Adrenal gland (tissue), 12 donors: ENCODE results near the gene MMAB. TPM values are rescaled to one million over a fixed set of nuclear protein-coding genes. Genes with fewer than 3 reads are reported as not detected.
"Not testable (repeated sequence)": the region's sequence is repeated elsewhere in the genome, so short reads cannot be mapped to it uniquely, and the experiment has no call there.

ENCODE experiments used
- DNase-seq, 7 donors: peaks; one replicate each; pipeline ENCODE4 v3.0.0-alpha.2; 2019 to 2020
- H3K27ac ChIP-seq, 5 donors: fragments of 200-600 bp; sonication (generic) in 4 of 5; 1 replicate in 3 of 5; 2 replicates in 2 of 5; pipeline versions ENCODE4 v1.5.1 to v1.8.0; 2016 to 2020; ENCODE audit warnings: mild to moderate bottlenecking in 1 of 5
- H3K27me3 ChIP-seq: fragments of 200-600 bp; 2 replicates; pipeline ENCODE4 v1.8.0; 2021
- H3K36me3 ChIP-seq, 2 donors: fragments of 200-600 bp; replicated peaks in 1 of 2; 1 replicate in 1 of 2; 2 replicates in 1 of 2; pipeline versions ENCODE4 v1.5.1 to v1.8.0; 2018 to 2022
- H3K4me1 ChIP-seq, 2 donors: fragments of 200-600 bp; replicated peaks in 1 of 2; 1 replicate in 1 of 2; 2 replicates in 1 of 2; pipeline versions ENCODE4 v1.5.1 to v1.8.0; 2018 to 2021
- H3K4me3 ChIP-seq, 4 donors: fragments of 200-600 bp; sonication (generic) in 3 of 4; one replicate each; pipeline ENCODE4 v1.5.1; 2016 to 2018
- H3K9me3 ChIP-seq, 3 donors: fragments of 200-600 bp; sonication (generic) in 1 of 3; replicated peaks in 1 of 3; 1 replicate in 2 of 3; 2 replicates in 1 of 3; pipeline versions ENCODE4 v1.5.1 to v1.8.0; 2016 to 2021
- POLR2A ChIP-seq, 2 donors: fragments of 450-650 bp; IDR thresholded peaks; one replicate each; pipeline ENCODE4 v1.6.1; 2017; ENCODE audit warnings: antibody characterized with exemption in 2 of 2, mild to moderate bottlenecking in 2 of 2, moderate library complexity in 1 of 2
- WGBS, 4 donors: extraction: QIAGEN DNeasy Blood & Tissue Kit in 2 of 4; methylation state at CpG; one replicate each; pipeline versions ENCODE4 v1.1.5 to v1.1.7; 2013 to 2017; 5-methylcytosine and 5-hydroxymethylcytosine counted together
- intact Hi-C, 2 donors: fragments of 100-400 bp; cut with DNase I; formaldehyde crosslinking; loops; one replicate each; pipeline versions ENCODE4 v1.14.1 to v1.15.0; 2022 to 2023
- polyA plus RNA-seq, 3 donors: library from polyadenylated mRNA; stranded (reverse); fragments of 200-250 nt in 2 of 3; fragments of 350-450 nt in 1 of 3; fragmentation: Illumina TruSeq in 1 of 3; extraction: RNeasy Lipid Tissue Mini Kit (QIAGEN cat#74804) in 1 of 3; gene quantifications; one replicate each; pipeline ENCODE4 v1.2.3, GENCODE V29; 2013 to 2014
- total RNA-seq, 9 donors: library from RNA; depleted of rRNA in 4 of 9; stranded (reverse); fragments of >200 nt in 4 of 9; fragments of 120-200 nt in 1 of 9; fragmentation: NEBNext Ultra II Directional in 1 of 9; extraction: Animal tissue kit (Norgen Biotek cat#: 25700) in 1 of 9; gene quantifications; one replicate each; pipeline versions ENCODE4 v1.1.0 to v1.2.4, GENCODE V29; 2013 to 2023
- TF ChIP-seq, protein P1 (sequence below), 6 experiments: fragments of 450-650 bp in 4 of 6; fragments of 200-600 bp in 2 of 6; sonication (generic) in 1 of 6; IDR thresholded peaks; 1 replicate in 5 of 6; 2 replicates in 1 of 6; pipeline versions ENCODE4 v1.5.1 to v1.8.0; 2016 to 2021; ENCODE audit warnings: antibody characterized with exemption in 6 of 6, mild to moderate bottlenecking in 2 of 6, moderate library complexity in 1 of 6
- donor health status: healthy with polysubstance abuse.
- donor health status: Bipolar disorder and iron deficiency.
- donor health status: DM: yes; HTN: yes; CAD: no.
- donor health status: DM: no; HTN: no; CAD: no.
- donor health status: DM: no; HTN: no; CAD: no.
- donor health status: DM: yes; HTN: yes; CAD: no.

The MMAB gene
- total and polyA plus RNA-seq, 12 donors = 52.3 to 238 (median 90.0) TPM

GRCh38 chr12:109604132-109604585, 30.9 kb upstream of the MMAB start:
- Histone ChIP-seq H3K27ac (no peak overlapping the region), H3K36me3 (no peaks in the 10 kb centered on the region), H3K4me1 (no peaks in the 10 kb centered on the region), H3K9me3 (no peaks in the 10 kb centered on the region), H3K4me3 (no peak overlapping the region), H3K27me3 (no peaks in the 10 kb centered on the region)
- 92 to 95% (median 93%) methylated on average over 3 of the region's 3 CpGs for WGBS, 4 donors
- intact Hi-C loops = no loop called here
- DNase-seq = no peak
- no peak for TF ChIP-seq POLR2A (IDR thresholded peaks at IDR 0.05)
- TF ChIP-seq, protein P1, sequence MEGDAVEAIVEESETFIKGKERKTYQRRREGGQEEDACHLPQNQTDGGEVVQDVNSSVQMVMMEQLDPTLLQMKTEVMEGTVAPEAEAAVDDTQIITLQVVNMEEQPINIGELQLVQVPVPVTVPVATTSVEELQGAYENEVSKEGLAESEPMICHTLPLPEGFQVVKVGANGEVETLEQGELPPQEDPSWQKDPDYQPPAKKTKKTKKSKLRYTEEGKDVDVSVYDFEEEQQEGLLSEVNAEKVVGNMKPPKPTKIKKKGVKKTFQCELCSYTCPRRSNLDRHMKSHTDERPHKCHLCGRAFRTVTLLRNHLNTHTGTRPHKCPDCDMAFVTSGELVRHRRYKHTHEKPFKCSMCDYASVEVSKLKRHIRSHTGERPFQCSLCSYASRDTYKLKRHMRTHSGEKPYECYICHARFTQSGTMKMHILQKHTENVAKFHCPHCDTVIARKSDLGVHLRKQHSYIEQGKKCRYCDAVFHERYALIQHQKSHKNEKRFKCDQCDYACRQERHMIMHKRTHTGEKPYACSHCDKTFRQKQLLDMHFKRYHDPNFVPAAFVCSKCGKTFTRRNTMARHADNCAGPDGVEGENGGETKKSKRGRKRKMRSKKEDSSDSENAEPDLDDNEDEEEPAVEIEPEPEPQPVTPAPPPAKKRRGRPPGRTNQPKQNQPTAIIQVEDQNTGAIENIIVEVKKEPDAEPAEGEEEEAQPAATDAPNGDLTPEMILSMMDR (IDR thresholded peaks at IDR 0.05) = no peak

- H3K36me3 ChIP-seq, intact Hi-C loops, H3K4me3 ChIP-seq, H3K27ac ChIP-seq, DNase-seq, H3K27me3 ChIP-seq, H3K9me3 ChIP-seq, H3K4me1 ChIP-seq: not testable (repeated sequence)
- 79 to 90% (median 81%) methylated on average over 5 of the region's 5 CpGs for WGBS, 4 donors
These were observed 28.8 kb upstream of the MMAB start for GRCh38 chr12:109602132-109602531.

DNA sequence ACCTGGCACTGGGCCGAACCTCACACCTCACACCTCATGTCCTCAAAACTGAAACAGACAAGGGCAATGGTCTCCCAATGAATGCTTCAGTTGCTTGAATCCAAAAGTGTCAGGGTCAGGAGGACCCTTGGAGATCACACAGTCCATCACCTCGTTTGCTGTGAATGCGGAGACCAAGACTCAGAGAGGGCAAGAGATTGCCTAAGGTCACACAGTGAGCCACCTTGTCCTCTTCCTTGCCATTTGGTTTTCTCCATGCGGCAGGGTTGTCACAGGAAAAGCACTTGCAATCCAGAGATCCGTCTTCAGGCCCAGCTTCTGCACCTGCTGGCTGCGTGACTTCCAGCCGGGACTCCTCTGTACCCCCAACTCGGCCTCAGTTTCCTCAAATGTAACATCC, 28.3 kb upstream of the MMAB start:
- H3K4me3 ChIP-seq = no peak overlapping the region
- no peak for DNase-seq
- H3K4me1 ChIP-seq = peaks cover 0 to 5% of the 10 kb centered on the region in 2 donors
- intact Hi-C loops = no loop called here
- no peak overlapping the region for H3K27ac ChIP-seq
- H3K9me3 ChIP-seq = no peaks in the 10 kb centered on the region
- H3K36me3 ChIP-seq = no peaks in the 10 kb centered on the region
- TF ChIP-seq, protein P1 (IDR thresholded peaks at IDR 0.05) = no peak
- TF ChIP-seq POLR2A (IDR thresholded peaks at IDR 0.05) = no peak
- WGBS, 4 donors = 80 to 86% (median 82%) methylated on average over 6 to 8 of the region's 8 CpGs
- no peaks in the 10 kb centered on the region for H3K27me3 ChIP-seq

DNA sequence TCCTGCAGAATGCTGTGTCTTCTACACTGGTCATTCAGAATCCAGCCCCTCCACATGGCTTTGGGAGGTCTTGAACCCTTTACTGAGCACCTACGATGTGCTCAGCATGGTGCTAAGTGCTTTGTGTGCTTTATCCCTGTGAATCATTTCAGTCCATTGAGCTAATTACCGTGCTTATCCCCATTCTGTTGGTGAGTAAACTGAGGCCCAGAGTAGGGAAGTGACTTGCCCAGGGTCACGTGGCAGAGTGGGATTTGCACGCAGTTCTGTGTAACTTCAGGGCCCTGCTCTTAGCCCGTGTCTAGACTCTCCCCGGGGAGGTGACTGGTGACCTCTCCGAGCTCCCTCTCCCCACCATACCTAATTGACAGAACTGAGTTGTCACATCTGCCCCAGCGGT, 27.7 kb upstream of the MMAB start:
- Histone ChIP-seq H3K9me3 (no peaks in the 10 kb centered on the region), H3K27ac (no peak overlapping the region), H3K4me3 (no peak overlapping the region), H3K36me3 (no peaks in the 10 kb centered on the region), H3K4me1 (peaks cover 0 to 5% of the 10 kb centered on the region in 2 donors), H3K27me3 (no peaks in the 10 kb centered on the region)
- no peak for TF ChIP-seq POLR2A (IDR thresholded peaks at IDR 0.05)
- TF ChIP-seq, protein P1 (IDR thresholded peaks at IDR 0.05) = no peak
- no peak for DNase-seq
- intact Hi-C loops = no loop called here
- 89 to 95% (median 92%) methylated on average over 7 to 8 of the region's 8 CpGs for WGBS, 4 donors

GRCh38 chr12:109600481-109600880, 27.2 kb upstream of the MMAB start:
- Histone ChIP-seq H3K27ac (no peak overlapping the region), H3K4me3 (no peak overlapping the region), H3K4me1 (peaks cover 0 to 5% of the 10 kb centered on the region in 2 donors), H3K27me3 (no peaks in the 10 kb centered on the region), H3K36me3 (no peaks in the 10 kb centered on the region), H3K9me3 (no peaks in the 10 kb centered on the region)
- intact Hi-C loops = no loop called here
- 79 to 93% (median 90%) methylated on average over 2 of the region's 2 CpGs for WGBS, 4 donors
- TF ChIP-seq, protein P1 (IDR thresholded peaks at IDR 0.05) = no peak
- no peak for TF ChIP-seq POLR2A (IDR thresholded peaks at IDR 0.05)
- no peak for DNase-seq
